Heart left ventricle (tissue), 13 donors: ENCODE results near the gene C4orf33.

Experiments
- POLR2A ChIP-seq, 2 donors: fragments of 450-650 bp; IDR thresholded peaks; one replicate each; pipeline ENCODE4 v1.6.1; 2017; ENCODE audit warnings: antibody characterized with exemption in 2 of 2, mild to moderate bottlenecking in 2 of 2, moderate library complexity in 2 of 2
- TF ChIP-seq, protein P1 (sequence below), 12 donors: fragments of 200-600 bp; sonication (generic) in 4 of 12; IDR thresholded peaks; one replicate each; pipeline versions ENCODE4 v1.5.0 to v1.8.0; 2018 to 2022; ENCODE audit warnings: antibody characterized with exemption in 12 of 12, mild to moderate bottlenecking in 5 of 12
- donor health status: ischemic (EF 13 %, LVEDD 7.1; RV severe dilation, severe dysfunction).
- donor health status: DM: no; HTN: yes; CAD: no.
- donor health status: DM: no; HTN: no; CAD: no.
- donor health status: ischemic (EF 25% LVEDD 6.9; RV normal size, moderate dysfunction).
- donor health status: ischemic (EF 25% LVEDD 5.7; RV mildly dilated, moderate dysfunction).
- donor health status: ischemic (EF 35%, LVEDD 5.7; RV mildly dilated, moderate dysfunction).
- donor health status: nonischemic (EF 11% LVEDD 7.7; RV severe dilation, severe dysfunction).
- donor health status: DM: yes; HTN: yes; CAD: no.
- donor health status: PGD.
- donor health status: ischemic (EF 29% LVEDD 5.4; RV normal size, mild dysfunction).
- donor health status: nonischemic (EF 23%, LVEDD 6.1; RV moderate dilation, normal function).

GRCh38 chr4:129093191-129093920 lies 2.6 kb upstream of the C4orf33 start, which contains the start of gene SCLT1:
- TF ChIP-seq, protein P1, sequence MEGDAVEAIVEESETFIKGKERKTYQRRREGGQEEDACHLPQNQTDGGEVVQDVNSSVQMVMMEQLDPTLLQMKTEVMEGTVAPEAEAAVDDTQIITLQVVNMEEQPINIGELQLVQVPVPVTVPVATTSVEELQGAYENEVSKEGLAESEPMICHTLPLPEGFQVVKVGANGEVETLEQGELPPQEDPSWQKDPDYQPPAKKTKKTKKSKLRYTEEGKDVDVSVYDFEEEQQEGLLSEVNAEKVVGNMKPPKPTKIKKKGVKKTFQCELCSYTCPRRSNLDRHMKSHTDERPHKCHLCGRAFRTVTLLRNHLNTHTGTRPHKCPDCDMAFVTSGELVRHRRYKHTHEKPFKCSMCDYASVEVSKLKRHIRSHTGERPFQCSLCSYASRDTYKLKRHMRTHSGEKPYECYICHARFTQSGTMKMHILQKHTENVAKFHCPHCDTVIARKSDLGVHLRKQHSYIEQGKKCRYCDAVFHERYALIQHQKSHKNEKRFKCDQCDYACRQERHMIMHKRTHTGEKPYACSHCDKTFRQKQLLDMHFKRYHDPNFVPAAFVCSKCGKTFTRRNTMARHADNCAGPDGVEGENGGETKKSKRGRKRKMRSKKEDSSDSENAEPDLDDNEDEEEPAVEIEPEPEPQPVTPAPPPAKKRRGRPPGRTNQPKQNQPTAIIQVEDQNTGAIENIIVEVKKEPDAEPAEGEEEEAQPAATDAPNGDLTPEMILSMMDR (IDR thresholded peaks at IDR 0.05): peak in 1 of 12 donors; percentile 12
- TF ChIP-seq POLR2A (IDR thresholded peaks at IDR 0.05): peak in 1 of 2 donors; percentile 91
